GM23338 (cell line): ENCODE results near the gene PFDN4. TPM values are rescaled to one million over a fixed set of nuclear protein-coding genes. Genes with fewer than 3 reads are reported as not detected.

ENCODE experiments used
- ATAC-seq: fragments of 200-7000 bp; cut with Tn5 transposase; 3 replicates; pipeline ENCODE4 v1.9.1; 2020
- DNase-seq: peaks from one replicate; pipeline ENCODE4 v3.0.0-alpha.2; 2015; ENCODE audit warnings: low spot score
- H2AFZ ChIP-seq: fragments of 200-600 bp; sonication (generic); 2 replicates; pipeline ENCODE4 v1.8.0; 2016; ENCODE audit warnings: antibody characterized with exemption, mild to moderate bottlenecking, moderate library complexity
- H3F3A ChIP-seq: fragments of 200-600 bp; sonication (generic); replicated peaks from 2 replicates; pipeline ENCODE4 v1.8.0; 2017; ENCODE audit warnings: antibody characterized with exemption, mixed run types, low read depth
- H3K27ac ChIP-seq: fragments of 200-600 bp; sonication (generic); 2 replicates; pipeline ENCODE4 v1.6.1; 2016; ENCODE audit warnings: low read depth
- H3K27me3 ChIP-seq: fragments of 200-600 bp; sonication (generic); 2 replicates; pipeline ENCODE4 v1.8.0; 2016; ENCODE audit warnings: mild to moderate bottlenecking, mixed run types, moderate library complexity; ENCODE audit not compliant: insufficient read depth
- H3K36me3 ChIP-seq: fragments of 200-600 bp; sonication (generic); 2 replicates; pipeline ENCODE4 v1.8.0; 2016; ENCODE audit warnings: mild to moderate bottlenecking; ENCODE audit not compliant: insufficient read depth
- H3K4me1 ChIP-seq: fragments of 200-600 bp; sonication (generic); 2 replicates; pipeline ENCODE4 v1.8.0; 2016; ENCODE audit warnings: mild to moderate bottlenecking, moderate library complexity; ENCODE audit not compliant: insufficient read depth
- H3K4me2 ChIP-seq: fragments of 200-600 bp; sonication (generic); 2 replicates; pipeline ENCODE4 v1.7.1; 2017; ENCODE audit warnings: mixed run types
- H3K4me3 ChIP-seq: fragments of 200-600 bp; sonication (generic); 2 replicates; pipeline ENCODE4 v1.6.1; 2016; ENCODE audit warnings: mixed run types
- H3K79me2 ChIP-seq: fragments of 200-600 bp; sonication (generic); replicated peaks from 2 replicates; pipeline ENCODE4 v1.8.0; 2017; ENCODE audit warnings: mild to moderate bottlenecking; ENCODE audit not compliant: insufficient read depth
- H3K9me2 ChIP-seq: fragments of 200-600 bp; sonication (generic); 2 replicates; pipeline ENCODE4 v1.8.0; 2017; ENCODE audit not compliant: insufficient read depth
- H4K20me1 ChIP-seq: fragments of 200-600 bp; sonication (generic); replicated peaks from 2 replicates; pipeline ENCODE4 v1.8.0; 2017; ENCODE audit warnings: mild to moderate bottlenecking; ENCODE audit not compliant: insufficient read depth
- H3K27ac Mint-ChIP-seq: 2 replicates; pipeline ENCODE4 v1.8.0; 2020; ENCODE audit warnings: inconsistent platforms, mild to moderate bottlenecking, moderate library complexity, mixed read lengths
- H3K27me3 Mint-ChIP-seq: 3 replicates; pipeline ENCODE4 v1.8.0; 2022; ENCODE audit warnings: low read depth, mild to moderate bottlenecking, moderate library complexity, mixed read lengths, inconsistent platforms; ENCODE audit not compliant: insufficient read depth, poor library complexity
- H3K36me3 Mint-ChIP-seq: 3 replicates; pipeline ENCODE4 v1.8.0; 2021; ENCODE audit warnings: low read depth, mild to moderate bottlenecking, inconsistent platforms, moderate library complexity, mixed read lengths
- H3K4me1 Mint-ChIP-seq: 3 replicates; pipeline ENCODE4 v1.8.0; 2020; ENCODE audit warnings: mild to moderate bottlenecking, inconsistent platforms, mixed read lengths
- H3K4me3 Mint-ChIP-seq: 3 replicates; pipeline ENCODE4 v1.8.0; 2021; ENCODE audit warnings: moderate library complexity, mild to moderate bottlenecking, inconsistent platforms, mixed read lengths
- H3K9me3 Mint-ChIP-seq: 3 replicates; pipeline ENCODE4 v1.8.0; 2020; ENCODE audit warnings: moderate library complexity, mild to moderate bottlenecking, inconsistent platforms, mixed read lengths
- CREB1 ChIP-seq: fragments of 250-450 bp; sonication (Bioruptor Pico); IDR thresholded peaks from 2 replicates; pipeline ENCODE4 v1.5.0; 2020; ENCODE audit warnings: low read depth, mild to moderate bottlenecking, moderate library complexity
- CTCF ChIP-seq, 2 experiments: fragments of 200-600 bp in 1 of 2; sonication (generic) in 1 of 2; conservative IDR thresholded peaks; 2 replicates each; pipeline versions ENCODE4 v1.5.1 to v1.6.1; 2016 to 2017; ENCODE audit warnings: antibody characterized with exemption in 2 of 2, low read depth in 2 of 2, mild to moderate bottlenecking in 2 of 2, moderate library complexity in 1 of 2
- EZH2 ChIP-seq: fragments of 200-600 bp; sonication (generic); IDR thresholded peaks from one replicate; pipeline ENCODE4 v1.8.0; 2017; ENCODE audit warnings: antibody characterized with exemption, mild to moderate bottlenecking, low read depth; ENCODE audit not compliant: unreplicated experiment
- EZH2phosphoT487 ChIP-seq: fragments of 200-600 bp; sonication (generic); IDR thresholded peaks from one replicate; pipeline ENCODE4 v1.8.1; 2018; ENCODE audit warnings: antibody characterized with exemption; ENCODE audit not compliant: unreplicated experiment
- NANOG ChIP-seq: IDR thresholded peaks from 2 replicates; pipeline ENCODE4 v1.6.1; 2016; ENCODE audit warnings: antibody characterized with exemption, borderline replicate concordance
- POLR2AphosphoS5 ChIP-seq: IDR thresholded peaks from 2 replicates; pipeline ENCODE4 v1.6.1; 2016; ENCODE audit warnings: antibody characterized with exemption, low read depth
- STAT1 ChIP-seq: IDR thresholded peaks from one replicate; pipeline ENCODE4 v1.6.1; 2016; ENCODE audit warnings: antibody characterized with exemption; ENCODE audit not compliant: unreplicated experiment
- polyA plus RNA-seq: library from polyadenylated mRNA; unstranded; fragments of >200 nt; fragmentation: Nextera tagmentation; extraction: Ambion mirVana; gene quantifications from 2 replicates; pipeline ENCODE4 v1.2.1, GENCODE V29; 2016
- total RNA-seq: library from RNA; depleted of rRNA; stranded (reverse); fragments of >200 nt; shearing (Covaris generic); gene quantifications from 2 replicates; pipeline ENCODE4 v1.2.3, GENCODE V29; 2014
- TF ChIP-seq, protein P1 (sequence below): IDR thresholded peaks from 2 replicates; pipeline ENCODE4 v1.6.1; 2016; ENCODE audit warnings: antibody characterized with exemption
- TF ChIP-seq, protein P2 (sequence below): IDR thresholded peaks from one replicate; pipeline ENCODE4 v1.6.1; 2018; ENCODE audit warnings: antibody characterized with exemption; ENCODE audit not compliant: unreplicated experiment

PFDN4 gene
- total and polyA plus RNA-seq, 2 experiments from 2014 or later = 105 to 477 TPM

DNA sequence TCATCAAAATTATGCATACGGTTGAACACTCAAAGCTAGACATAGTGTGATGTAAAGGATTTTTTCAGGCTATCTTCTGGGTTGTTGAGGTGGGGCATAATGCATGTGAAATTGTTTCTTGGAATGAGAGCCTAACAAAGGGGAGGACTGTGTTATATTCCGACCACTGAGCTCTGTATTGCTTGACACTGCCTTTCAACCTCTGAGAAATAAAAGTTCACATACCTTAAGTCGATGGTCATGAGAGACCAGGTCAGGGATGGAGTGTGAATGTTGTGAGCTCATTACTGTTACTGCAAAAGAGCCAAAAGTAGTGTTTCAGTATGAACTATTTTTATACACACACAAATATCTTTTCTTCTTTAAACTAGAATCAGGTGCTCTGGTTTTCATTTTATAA lies 5.0 kb downstream of the PFDN4 start:
- peak overlapping the region; percentile 10; the same call in 1 of the 2 replicates for H3K27ac ChIP-seq
- DNase-seq = no peak
- Mint-ChIP-seq H3K27me3 (no peaks in the 10 kb centered on the region), H3K27ac (no peak overlapping the region), H3K36me3 (peaks cover 45% of the 10 kb centered on the region), H3K4me1 (peaks cover 22% of the 10 kb centered on the region), H3K9me3 (no peaks in the 10 kb centered on the region), H3K4me3 (no peak overlapping the region)
- ATAC-seq = no peak
- no peaks in the 10 kb centered on the region for H3F3A ChIP-seq
- peaks cover 36% of the 10 kb centered on the region for H4K20me1 ChIP-seq
- no peak overlapping the region for H3K4me3 ChIP-seq
- H2AFZ ChIP-seq = no peak overlapping the region
- H3K9me2 ChIP-seq = no peaks in the 10 kb centered on the region
- peaks cover 20% of the 10 kb centered on the region; the same call in 1 of the 2 replicates for H3K36me3 ChIP-seq
- H3K4me1 ChIP-seq = peaks cover 6% of the 10 kb centered on the region; the same call in 1 of the 2 replicates
- H3K79me2 ChIP-seq = peaks cover 93% of the 10 kb centered on the region
- no peak for TF ChIP-seq STAT1
- TF ChIP-seq CTCF (conservative IDR thresholded peaks at IDR 0.05; ENCODE audit: low read depth in 2 of 2) = no peak
- TF ChIP-seq, protein P1, sequence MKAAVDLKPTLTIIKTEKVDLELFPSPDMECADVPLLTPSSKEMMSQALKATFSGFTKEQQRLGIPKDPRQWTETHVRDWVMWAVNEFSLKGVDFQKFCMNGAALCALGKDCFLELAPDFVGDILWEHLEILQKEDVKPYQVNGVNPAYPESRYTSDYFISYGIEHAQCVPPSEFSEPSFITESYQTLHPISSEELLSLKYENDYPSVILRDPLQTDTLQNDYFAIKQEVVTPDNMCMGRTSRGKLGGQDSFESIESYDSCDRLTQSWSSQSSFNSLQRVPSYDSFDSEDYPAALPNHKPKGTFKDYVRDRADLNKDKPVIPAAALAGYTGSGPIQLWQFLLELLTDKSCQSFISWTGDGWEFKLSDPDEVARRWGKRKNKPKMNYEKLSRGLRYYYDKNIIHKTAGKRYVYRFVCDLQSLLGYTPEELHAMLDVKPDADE = no peak
- TF ChIP-seq, protein P2, sequence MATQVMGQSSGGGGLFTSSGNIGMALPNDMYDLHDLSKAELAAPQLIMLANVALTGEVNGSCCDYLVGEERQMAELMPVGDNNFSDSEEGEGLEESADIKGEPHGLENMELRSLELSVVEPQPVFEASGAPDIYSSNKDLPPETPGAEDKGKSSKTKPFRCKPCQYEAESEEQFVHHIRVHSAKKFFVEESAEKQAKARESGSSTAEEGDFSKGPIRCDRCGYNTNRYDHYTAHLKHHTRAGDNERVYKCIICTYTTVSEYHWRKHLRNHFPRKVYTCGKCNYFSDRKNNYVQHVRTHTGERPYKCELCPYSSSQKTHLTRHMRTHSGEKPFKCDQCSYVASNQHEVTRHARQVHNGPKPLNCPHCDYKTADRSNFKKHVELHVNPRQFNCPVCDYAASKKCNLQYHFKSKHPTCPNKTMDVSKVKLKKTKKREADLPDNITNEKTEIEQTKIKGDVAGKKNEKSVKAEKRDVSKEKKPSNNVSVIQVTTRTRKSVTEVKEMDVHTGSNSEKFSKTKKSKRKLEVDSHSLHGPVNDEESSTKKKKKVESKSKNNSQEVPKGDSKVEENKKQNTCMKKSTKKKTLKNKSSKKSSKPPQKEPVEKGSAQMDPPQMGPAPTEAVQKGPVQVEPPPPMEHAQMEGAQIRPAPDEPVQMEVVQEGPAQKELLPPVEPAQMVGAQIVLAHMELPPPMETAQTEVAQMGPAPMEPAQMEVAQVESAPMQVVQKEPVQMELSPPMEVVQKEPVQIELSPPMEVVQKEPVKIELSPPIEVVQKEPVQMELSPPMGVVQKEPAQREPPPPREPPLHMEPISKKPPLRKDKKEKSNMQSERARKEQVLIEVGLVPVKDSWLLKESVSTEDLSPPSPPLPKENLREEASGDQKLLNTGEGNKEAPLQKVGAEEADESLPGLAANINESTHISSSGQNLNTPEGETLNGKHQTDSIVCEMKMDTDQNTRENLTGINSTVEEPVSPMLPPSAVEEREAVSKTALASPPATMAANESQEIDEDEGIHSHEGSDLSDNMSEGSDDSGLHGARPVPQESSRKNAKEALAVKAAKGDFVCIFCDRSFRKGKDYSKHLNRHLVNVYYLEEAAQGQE = no peak
- no peak for TF ChIP-seq POLR2AphosphoS5
- no peak for TF ChIP-seq EZH2
- TF ChIP-seq CREB1 (CRISPR knock-in tag) = no peak
- no peaks in the 10 kb centered on the region for H3K27me3 ChIP-seq
- no peak overlapping the region for H3K4me2 ChIP-seq

GRCh38 chr20:54214566-54214965 lies 6.7 kb downstream of the PFDN4 start:
- Mint-ChIP-seq H3K27ac (no peak overlapping the region), H3K4me3 (no peak overlapping the region), H3K9me3 (no peaks in the 10 kb centered on the region), H3K36me3 (peaks cover 51% of the 10 kb centered on the region), H3K4me1 (peaks cover 14% of the 10 kb centered on the region), H3K27me3 (no peaks in the 10 kb centered on the region)
- Histone ChIP-seq H3K4me2 (no peak overlapping the region), H2AFZ (no peak overlapping the region), H4K20me1 (peaks cover 36% of the 10 kb centered on the region), H3K9me2 (no peaks in the 10 kb centered on the region), H3K27me3 (no peaks in the 10 kb centered on the region), H3K36me3 (peaks cover 28% of the 10 kb centered on the region), H3K79me2 (peaks cover 78% of the 10 kb centered on the region), H3K27ac (no peak overlapping the region), H3K4me1 (peaks cover 6% of the 10 kb centered on the region; the same call in 1 of the 2 replicates), H3K4me3 (no peak overlapping the region), H3F3A (no peaks in the 10 kb centered on the region)
- DNase-seq = no peak
- no peak for ATAC-seq
- TF ChIP-seq EZH2phosphoT487 (no peak), NANOG (no peak), STAT1 (no peak), POLR2AphosphoS5 (no peak)
